ENCODE data around the gene CHI3L2. TPM values are rescaled to one million over a fixed set of nuclear protein-coding genes. Genes with fewer than 3 reads are reported as not detected.

Gene CHI3L2
- total and polyA plus RNA-seq, 2 experiments from 2014 or later, result 0.68 TPM; not detected in 1

DNA sequence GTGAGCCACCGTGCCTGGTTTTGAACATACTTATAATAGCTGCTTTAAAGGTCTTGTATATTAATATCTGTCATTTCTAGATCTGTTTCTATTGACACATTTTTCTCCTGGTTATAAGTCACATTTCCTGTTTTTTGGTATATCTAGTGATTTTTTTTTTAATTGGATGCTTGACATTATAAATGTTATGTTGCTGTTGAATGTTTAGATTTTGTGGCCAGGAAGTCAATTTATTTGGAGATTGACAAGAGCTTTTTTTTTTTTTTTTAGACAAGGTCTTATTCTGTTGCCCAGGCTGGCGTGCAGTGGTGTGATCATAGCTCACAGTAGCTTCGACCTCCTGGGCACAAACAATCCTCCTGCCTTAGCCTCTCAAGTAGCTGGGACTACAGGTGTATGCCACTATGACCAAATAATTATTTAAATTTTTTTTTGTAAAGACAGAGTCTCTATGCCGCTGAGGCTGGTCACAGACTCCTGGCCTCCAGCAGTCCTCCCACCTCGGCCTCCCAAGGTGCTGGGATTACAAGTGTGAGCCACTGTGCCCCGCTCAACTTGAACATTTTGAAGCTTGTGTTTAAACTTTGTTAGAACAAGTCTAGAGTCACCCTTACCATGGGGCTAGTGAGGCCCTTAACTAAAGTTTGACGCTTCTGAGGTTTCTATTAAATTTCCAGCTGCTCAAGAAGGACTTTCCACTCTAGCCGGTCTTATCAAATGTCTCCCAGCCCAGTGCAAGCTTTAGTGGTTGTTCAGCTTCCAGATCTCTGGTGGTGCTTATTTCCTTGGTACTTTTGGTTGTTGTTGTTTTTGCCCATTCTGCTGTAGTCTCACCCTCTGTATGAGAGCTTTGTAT, 8.6 kb upstream of the CHI3L2 start (continued):
- TF ChIP-seq ZNF462 (CRISPR knock-in tag; IDR thresholded peaks at IDR 0.05) (no peak), JUNB (IDR thresholded peaks at IDR 0.05; ENCODE audit: unreplicated experiment) (no peak), ZNF114 (CRISPR knock-in tag; IDR thresholded peaks at IDR 0.05) (no peak), NANOG (IDR thresholded peaks at IDR 0.05; ENCODE audit: borderline replicate concordance) (no peak), EZH2 (IDR thresholded peaks at IDR 0.05; ENCODE audit: low read depth, unreplicated experiment) (no peak), EZH2phosphoT487 (IDR thresholded peaks at IDR 0.05; ENCODE audit: unreplicated experiment) (no peak)

- Mint-ChIP-seq H3K36me3 (ENCODE audit: low read depth) (no peaks in the 10 kb centered on the region), H3K4me1 (peaks cover 37% of the 10 kb centered on the region), H3K4me3 (no peak overlapping the region), H3K27me3 (ENCODE audit: insufficient read depth, low read depth, poor library complexity) (peaks cover 12% of the 10 kb centered on the region), H3K9me3 (no peaks in the 10 kb centered on the region), H3K27ac (no peak overlapping the region)
- H3F3A ChIP-seq (replicated peaks; ENCODE audit: low read depth), result no peaks in the 10 kb centered on the region
- H3K36me3 ChIP-seq (ENCODE audit: insufficient read depth), result no peaks in the 10 kb centered on the region
- peak overlapping the region; percentile 66 for H2AFZ ChIP-seq
- DNase-seq (ENCODE audit: low spot score), result no peak
- no peak overlapping the region for H3K4me2 ChIP-seq
- H3K4me3 ChIP-seq, result no peak overlapping the region
- no peaks in the 10 kb centered on the region for H3K27me3 ChIP-seq (ENCODE audit: insufficient read depth)
- no peak overlapping the region for H3K27ac ChIP-seq (ENCODE audit: low read depth)
- no peaks in the 10 kb centered on the region for H3K79me2 ChIP-seq (replicated peaks; ENCODE audit: insufficient read depth)
- no peaks in the 10 kb centered on the region for H4K20me1 ChIP-seq (replicated peaks; ENCODE audit: insufficient read depth)
- H3K9me2 ChIP-seq (ENCODE audit: insufficient read depth), result peaks cover 22% of the 10 kb centered on the region
- peaks cover 20% of the 10 kb centered on the region for H3K4me1 ChIP-seq (ENCODE audit: insufficient read depth)
- peak; percentile 66 for ATAC-seq
- TF ChIP-seq, protein P1, sequence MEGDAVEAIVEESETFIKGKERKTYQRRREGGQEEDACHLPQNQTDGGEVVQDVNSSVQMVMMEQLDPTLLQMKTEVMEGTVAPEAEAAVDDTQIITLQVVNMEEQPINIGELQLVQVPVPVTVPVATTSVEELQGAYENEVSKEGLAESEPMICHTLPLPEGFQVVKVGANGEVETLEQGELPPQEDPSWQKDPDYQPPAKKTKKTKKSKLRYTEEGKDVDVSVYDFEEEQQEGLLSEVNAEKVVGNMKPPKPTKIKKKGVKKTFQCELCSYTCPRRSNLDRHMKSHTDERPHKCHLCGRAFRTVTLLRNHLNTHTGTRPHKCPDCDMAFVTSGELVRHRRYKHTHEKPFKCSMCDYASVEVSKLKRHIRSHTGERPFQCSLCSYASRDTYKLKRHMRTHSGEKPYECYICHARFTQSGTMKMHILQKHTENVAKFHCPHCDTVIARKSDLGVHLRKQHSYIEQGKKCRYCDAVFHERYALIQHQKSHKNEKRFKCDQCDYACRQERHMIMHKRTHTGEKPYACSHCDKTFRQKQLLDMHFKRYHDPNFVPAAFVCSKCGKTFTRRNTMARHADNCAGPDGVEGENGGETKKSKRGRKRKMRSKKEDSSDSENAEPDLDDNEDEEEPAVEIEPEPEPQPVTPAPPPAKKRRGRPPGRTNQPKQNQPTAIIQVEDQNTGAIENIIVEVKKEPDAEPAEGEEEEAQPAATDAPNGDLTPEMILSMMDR (conservative IDR thresholded peaks at IDR 0.05; ENCODE audit: low read depth in 2 of 2), result no peak
- TF ChIP-seq REST (IDR thresholded peaks at IDR 0.05; ENCODE audit: unreplicated experiment) (no peak), JUNB (IDR thresholded peaks at IDR 0.05; ENCODE audit: unreplicated experiment) (no peak), ZNF331 (CRISPR knock-in tag; IDR thresholded peaks at IDR 0.05; ENCODE audit: low read depth) (no peak)
- TF ChIP-seq, protein P2, sequence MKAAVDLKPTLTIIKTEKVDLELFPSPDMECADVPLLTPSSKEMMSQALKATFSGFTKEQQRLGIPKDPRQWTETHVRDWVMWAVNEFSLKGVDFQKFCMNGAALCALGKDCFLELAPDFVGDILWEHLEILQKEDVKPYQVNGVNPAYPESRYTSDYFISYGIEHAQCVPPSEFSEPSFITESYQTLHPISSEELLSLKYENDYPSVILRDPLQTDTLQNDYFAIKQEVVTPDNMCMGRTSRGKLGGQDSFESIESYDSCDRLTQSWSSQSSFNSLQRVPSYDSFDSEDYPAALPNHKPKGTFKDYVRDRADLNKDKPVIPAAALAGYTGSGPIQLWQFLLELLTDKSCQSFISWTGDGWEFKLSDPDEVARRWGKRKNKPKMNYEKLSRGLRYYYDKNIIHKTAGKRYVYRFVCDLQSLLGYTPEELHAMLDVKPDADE (IDR thresholded peaks at IDR 0.05), result no peak
Observed at GRCh38 chr1:111219557-111220286, 7.8 kb upstream of the CHI3L2 start.

All from GM23338 (cell line).